HepG2 (cell line): ENCODE measurements around the gene NFKBIA. TPM values are rescaled to one million over a fixed set of nuclear protein-coding genes. Genes with fewer than 3 reads are reported as not detected.

Source experiments
- AGO1 ChIP-seq: fragments of 200-400 bp; formaldehyde crosslinking; IDR thresholded peaks from 2 replicates; pipeline ENCODE4 v1.6.1; 2017; ENCODE audit warnings: mild to moderate bottlenecking, low read depth, low read length, moderate library complexity; ENCODE audit not compliant: poor library complexity, severe bottlenecking
- CEBPZ ChIP-seq: IDR thresholded peaks from 2 replicates; pipeline ENCODE4 v1.6.1; 2012; ENCODE audit warnings: low read length, improper control_type of control experiment
- E2F2 ChIP-seq: sonication (generic); formaldehyde crosslinking; IDR thresholded peaks from 2 replicates; pipeline ENCODE4 v1.4.0; 2020; ENCODE audit warnings: missing genetic modification reagents, borderline replicate concordance
- SNAPC4 ChIP-seq: sonication (generic); formaldehyde crosslinking; IDR thresholded peaks from 2 replicates; pipeline ENCODE4 v1.4.0; 2020; ENCODE audit warnings: mild to moderate bottlenecking, missing genetic modification reagents
- ZBTB7B ChIP-seq: sonication (generic); formaldehyde crosslinking; IDR thresholded peaks from 2 replicates; pipeline ENCODE4 v1.4.0; 2020; ENCODE audit warnings: missing genetic modification reagents
- ZNF10 ChIP-seq: sonication (generic); formaldehyde crosslinking; IDR thresholded peaks from 2 replicates; pipeline ENCODE4 v1.4.0; 2020; ENCODE audit warnings: mild to moderate bottlenecking, low read depth, missing genetic modification reagents, borderline replicate concordance
- ZNF318 ChIP-seq: sonication (generic); formaldehyde crosslinking; IDR thresholded peaks from 2 replicates; pipeline ENCODE4 v1.4.0; 2020; ENCODE audit warnings: mild to moderate bottlenecking, missing genetic modification reagents
- ZSCAN31 ChIP-seq: sonication (generic); formaldehyde crosslinking; IDR thresholded peaks from 2 replicates; pipeline ENCODE4 v1.5.0; 2020; ENCODE audit warnings: low read depth, mild to moderate bottlenecking, missing genetic modification reagents
- polyA plus RNA-seq, 8 experiments: library from polyadenylated mRNA; depleted of rRNA in 3 of 8; stranded (reverse) in 7 of 8; unstranded in 1 of 8; fragments of >200 nt; fragmentation: Illumina TruSeq in 4 of 8; extraction: Trizol in 4 of 8; gene quantifications; 2 replicates each; pipeline versions ENCODE4 v1.2.1 to v1.2.3, GENCODE V29; 2011 to 2016; ENCODE audit warnings: low read depth in 4 of 8, missing spikeins in 1 of 8, mixed read lengths in 1 of 8; ENCODE audit not compliant: insufficient read depth in 1 of 8
- total RNA-seq, 5 experiments: library from RNA; depleted of rRNA; stranded (reverse); fragments of >200 nt; fragmentation: Illumina TruSeq; extraction: Trizol; gene quantifications; 2 replicates each; pipeline ENCODE4 v1.2.3, GENCODE V29; 2016; ENCODE audit warnings: low read depth in 1 of 5

NFKBIA gene
- total and polyA plus RNA-seq, 2 of the 13 experiments (the other 11 are each of a cell fraction or from before 2014, with no cell fraction given) = 197 to 319 TPM

GRCh38 chr14:35404449-35405303 lies at the start of gene NFKBIA (continued):
- TF ChIP-seq SNAPC4 (CRISPR knock-in tag) (0 out of 2 replicates have a peak, but pooled peaks have one; percentile 54), ZNF318 (CRISPR knock-in tag) (peak; percentile 85), ZNF10 (no peak), CEBPZ (no peak), ZSCAN31 (CRISPR knock-in tag) (peak; percentile 95; the same call in 1 of the 2 replicates), ZBTB7B (peak; percentile 98), E2F2 (CRISPR knock-in tag) (peak; percentile 45), AGO1 (no peak)
